HPDE6-E6E7 (cell line): ENCODE data around the gene ZNF678.
"Not testable (repeated sequence)": the region's sequence is repeated elsewhere in the genome, so short reads cannot be mapped to it uniquely, and the experiment has no call there.

ENCODE experiments used
- DNase-seq: peaks from one replicate; pipeline ENCODE4 v3.0.0; 2011; ENCODE audit warnings: missing footprints; ENCODE audit errors: extremely low spot score

The ZNF678 gene

GRCh38 chr1:227551881-227552280, 11.5 kb upstream of the ZNF678 start:
- not testable (repeated sequence) for DNase-seq

- DNase-seq: no peak
Observed at GRCh38 chr1:227556288-227556687, 7.1 kb upstream of the ZNF678 start.

- no peak for DNase-seq
Observed at GRCh38 chr1:227557962-227558725, 5.2 kb upstream of the ZNF678 start.

DNA sequence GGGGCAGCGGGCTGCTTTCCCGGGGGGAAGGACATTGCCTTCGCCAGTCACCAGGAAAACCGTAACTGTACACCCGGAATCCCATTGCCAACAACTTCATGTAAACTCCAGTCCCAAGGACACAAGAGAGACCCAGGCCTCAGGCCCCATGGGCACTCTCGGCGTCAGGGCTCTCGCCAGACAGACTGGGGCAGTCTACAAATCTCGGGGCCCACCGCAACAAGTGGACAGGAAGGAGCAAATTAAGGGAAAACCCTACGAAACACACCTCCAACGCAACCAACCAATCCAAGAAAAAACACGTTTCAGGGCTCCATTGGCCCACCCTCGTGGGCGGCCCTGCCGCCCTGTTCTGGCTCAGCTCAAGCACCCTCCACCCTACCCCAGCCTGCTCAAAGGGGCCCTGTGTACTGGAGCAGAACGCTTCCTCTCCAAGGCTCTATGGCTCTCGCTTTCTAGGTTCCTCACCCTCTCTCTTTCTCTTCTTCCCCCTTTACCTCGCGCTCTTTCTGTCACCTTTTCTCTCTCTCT, 4.6 kb upstream of the ZNF678 start:
- no peak for DNase-seq

- DNase-seq: no peak
Observed at GRCh38 chr1:227559499-227559898, 3.9 kb upstream of the ZNF678 start.

DNA sequence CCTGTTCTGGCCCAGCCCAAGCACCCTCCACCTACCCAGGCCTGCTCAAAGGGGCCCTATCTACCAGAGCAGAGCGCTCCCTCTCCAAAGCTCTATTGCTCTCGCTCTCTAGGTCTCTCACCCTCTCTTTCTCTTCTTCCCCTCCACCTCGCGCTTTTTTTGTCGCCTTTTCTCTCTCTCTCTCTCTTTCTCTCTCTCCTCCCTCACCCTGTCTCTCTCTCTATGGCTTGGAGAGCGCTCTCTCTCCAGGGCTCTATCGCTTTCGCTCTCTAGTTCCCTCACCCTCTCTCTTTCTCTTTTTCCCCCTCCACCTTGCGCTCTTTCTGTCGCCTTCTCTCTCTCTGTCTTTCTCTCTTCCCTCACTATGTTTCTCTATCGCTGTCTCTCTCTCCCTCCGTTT, 3.4 kb upstream of the ZNF678 start:
- no peak for DNase-seq

DNA sequence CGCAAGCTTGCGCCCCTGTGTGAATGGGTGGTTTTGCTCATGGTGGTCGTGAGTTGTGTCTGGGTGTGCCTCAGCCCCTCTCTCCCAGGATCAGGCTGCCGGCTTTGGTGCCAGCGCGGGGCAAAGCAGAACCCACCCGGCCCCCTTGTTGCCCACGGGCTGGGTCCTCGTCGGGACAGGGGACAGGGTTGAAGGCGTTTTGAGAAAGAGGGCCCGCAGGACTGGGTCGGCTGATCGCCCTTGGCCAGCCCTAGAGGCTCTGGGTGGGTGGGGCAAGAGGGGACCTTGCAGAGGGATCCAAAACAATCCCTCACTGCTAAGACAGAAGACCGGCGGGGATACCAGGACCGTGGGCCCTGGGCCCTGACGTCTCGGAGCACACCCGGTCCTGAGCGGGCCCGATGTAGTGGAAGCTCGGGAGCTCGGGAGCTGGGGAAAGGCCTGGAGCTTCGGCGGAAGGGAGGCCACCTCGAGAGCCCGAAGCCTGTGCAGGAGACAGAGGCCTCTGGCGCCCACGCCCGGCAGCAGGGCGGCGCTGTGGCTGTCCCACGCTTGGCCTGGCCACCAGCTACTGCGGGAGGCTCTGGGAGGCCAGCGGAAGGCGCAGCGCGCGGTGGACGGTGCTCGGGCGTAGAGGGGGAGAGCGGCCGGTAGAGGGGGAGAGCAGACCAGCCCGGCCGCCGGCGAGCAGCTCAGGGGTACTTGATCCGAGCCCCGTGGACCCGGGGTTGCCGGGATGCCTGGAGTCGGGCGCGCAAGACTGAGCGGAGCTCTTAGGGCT, 2.8 kb upstream of the ZNF678 start:
- DNase-seq: no peak

DNA sequence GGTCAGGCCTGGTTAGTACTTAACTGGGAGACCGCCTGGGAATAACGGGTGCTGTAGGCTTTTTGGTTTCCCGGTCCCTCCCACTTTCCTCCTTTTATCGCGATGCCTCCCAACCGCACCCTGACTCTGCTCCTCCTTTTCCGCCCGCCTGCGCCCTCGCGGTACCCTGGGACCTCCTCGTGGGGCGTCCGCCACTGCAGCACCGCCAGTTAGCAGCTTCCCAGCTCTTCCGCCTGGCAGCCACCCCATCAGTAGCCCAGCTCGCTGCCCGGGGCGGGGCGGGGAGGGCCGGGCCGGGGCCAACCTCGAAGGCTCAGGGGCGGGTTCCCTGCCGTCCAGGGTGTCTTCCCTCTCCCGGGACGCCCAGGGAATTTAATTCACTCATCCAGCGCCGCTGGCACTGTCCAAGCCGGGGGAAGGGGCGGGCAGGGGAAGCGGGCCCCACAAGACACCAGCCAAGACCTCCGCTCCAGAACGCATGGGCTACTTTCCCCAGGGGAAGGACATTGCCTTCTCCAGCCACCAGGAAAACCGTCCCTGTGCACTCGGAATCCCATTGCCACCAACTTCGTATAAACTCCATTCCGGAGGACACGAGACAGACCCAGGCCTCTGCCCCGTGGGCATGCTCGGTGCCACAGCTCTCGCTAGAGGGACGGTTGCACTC, 2.0 kb upstream of the ZNF678 start:
- no peak for DNase-seq

DNA sequence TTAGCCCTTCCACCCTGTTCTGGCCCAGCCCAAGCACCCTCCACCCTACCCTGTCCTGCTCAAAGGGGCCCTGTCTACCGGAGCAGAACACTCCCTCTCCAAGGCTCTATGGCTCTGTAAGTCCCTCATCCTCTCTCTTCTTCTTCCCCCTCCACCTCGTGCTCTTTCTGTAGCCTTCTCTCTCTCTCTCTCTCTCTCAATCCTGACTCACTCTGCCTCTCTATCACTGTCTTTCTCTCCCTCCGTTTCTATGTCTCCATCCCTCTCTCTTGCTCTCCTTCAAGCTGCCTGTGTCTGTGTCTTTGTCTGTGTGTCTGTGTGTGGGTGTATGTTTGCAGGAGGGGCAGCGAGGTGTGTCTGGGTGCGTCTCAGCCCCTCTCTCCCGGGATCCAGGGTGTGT, 1.3 kb upstream of the ZNF678 start:
- no peak for DNase-seq

GRCh38 chr1:227562933-227563323, 428 bp upstream of the ZNF678 start:
- DNase-seq: no peak

- no peak for DNase-seq
Observed at GRCh38 chr1:227567256-227567655, 3.9 kb downstream of the ZNF678 start.

DNA sequence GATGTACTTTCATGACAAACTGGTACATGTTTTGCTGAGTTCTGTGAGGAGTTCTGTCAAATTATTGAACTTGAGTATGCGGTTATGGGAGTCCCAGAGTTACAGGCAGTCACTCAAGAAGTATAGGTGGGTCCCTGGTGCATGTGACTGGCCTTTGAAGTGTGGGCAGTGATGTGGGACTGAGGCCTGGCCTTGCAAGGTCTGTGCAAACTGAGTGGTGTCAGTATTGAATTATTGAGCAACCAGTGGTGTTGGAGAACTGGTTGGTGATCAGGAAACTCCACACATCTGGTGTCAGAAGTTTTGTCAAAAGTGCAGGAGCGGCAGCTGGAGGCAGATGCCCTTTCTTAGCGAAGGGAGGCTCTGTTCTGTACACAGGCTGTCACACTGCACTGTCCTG, 5.2 kb downstream of the ZNF678 start:
- no peak for DNase-seq

DNA sequence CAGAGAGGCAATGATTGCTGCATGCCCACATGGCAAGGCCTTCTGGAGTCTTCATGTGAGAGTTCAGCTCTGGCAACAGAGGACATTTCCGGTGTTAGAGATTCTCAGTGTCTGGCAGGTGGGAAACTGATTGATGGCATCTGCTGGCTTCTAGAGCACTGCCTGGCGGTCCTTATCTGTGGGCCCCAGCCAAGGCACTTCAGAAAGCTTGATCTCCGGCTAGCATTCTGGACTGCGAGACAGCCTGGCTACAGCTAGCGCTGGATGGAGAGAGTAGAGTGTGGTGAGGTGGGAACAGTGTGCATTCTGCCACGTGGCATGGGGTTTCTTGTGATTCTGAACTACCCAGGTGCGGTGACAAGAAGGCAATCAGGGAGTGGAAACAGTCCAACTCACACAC, 9.4 kb downstream of the ZNF678 start:
- DNase-seq: no peak

- no peak for DNase-seq
Observed at GRCh38 chr1:227574926-227575325, 11.6 kb downstream of the ZNF678 start.

DNA sequence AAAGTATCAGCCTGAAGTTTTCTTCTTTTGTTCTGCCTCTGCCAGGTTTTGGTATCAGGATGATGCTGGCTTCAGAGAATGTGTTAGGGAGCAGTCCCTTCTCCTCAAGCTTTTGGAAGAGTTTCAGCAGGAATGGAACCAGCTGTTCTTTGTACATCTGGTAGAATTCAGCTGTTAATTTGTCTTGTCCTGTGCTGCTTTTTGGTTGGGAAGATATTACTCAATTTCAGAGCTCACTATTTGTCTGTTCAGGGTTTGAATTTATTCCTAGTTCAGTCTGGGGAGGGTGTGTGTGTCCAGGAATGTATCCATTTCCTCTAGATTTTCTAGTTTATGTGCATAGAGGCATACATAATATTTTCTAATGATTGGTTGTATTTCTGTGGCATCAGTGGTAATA, 12.8 kb downstream of the ZNF678 start:
- no peak for DNase-seq

- DNase-seq: no peak
Observed at GRCh38 chr1:227577500-227577899, 14.1 kb downstream of the ZNF678 start.

- DNase-seq: no peak
Observed at GRCh38 chr1:227583354-227583753, 20.0 kb downstream of the ZNF678 start.

DNA sequence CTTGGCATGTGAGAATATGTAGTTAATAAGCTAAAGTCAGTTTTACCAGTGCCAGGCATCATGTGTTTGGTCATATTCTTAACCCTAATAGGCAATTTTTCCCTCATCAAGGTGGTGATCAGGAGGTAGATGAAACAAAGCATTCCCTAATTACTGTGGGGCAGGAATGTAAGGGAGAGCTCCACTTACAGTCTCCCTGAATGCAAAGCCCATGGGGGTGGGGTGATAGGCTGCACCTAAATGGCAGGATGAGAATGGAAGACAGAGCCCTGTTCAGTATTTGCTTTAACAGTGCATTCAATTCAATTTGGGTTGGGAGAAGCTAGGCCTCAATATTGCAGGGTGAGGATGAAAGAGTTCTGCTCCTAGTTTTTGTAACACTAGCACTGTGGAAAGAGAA, 23.4 kb downstream of the ZNF678 start:
- no peak for DNase-seq

- DNase-seq: no peak
Observed at GRCh38 chr1:227587968-227588367, 24.6 kb downstream of the ZNF678 start.

DNA sequence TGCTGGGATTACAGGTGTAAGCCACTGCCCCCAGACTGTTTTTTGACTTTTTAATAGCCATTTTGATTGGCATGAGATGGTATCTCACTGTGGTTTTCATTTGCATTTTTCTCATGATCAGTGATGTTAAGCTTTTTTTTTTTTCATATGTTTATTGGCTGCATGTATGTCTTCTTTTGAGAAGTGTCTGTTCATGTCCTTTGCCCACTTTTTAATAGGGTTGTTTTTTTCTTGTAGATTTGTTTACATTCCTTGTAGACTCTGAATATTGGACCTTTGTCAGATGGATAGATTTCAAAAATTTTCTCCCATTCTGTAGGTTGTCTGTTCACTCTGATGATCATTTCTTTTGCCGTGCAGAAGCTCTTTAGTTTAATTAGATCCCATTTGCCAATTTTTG, 25.4 kb downstream of the ZNF678 start:
- not testable (repeated sequence) for DNase-seq

- not testable (repeated sequence) for DNase-seq
Observed at GRCh38 chr1:227589777-227590176, 26.4 kb downstream of the ZNF678 start.

DNA sequence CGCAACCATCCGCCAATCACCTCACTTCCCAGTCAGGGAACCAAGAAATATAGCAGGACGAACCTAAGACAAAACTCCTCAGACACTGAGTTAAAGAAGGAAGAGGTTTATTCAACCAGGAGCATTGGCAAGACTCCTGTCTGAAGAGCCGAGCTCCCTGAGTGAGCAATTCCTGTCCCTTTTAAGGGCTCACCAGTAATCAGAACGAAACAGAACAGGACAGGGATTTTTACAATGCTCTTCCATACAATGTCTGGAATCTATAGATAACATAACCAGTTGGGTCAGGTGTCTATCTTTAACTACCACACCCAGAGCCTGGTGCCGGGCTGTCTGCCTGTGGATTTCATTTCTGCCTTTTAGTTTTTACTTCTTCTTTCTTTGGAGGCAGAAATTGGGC, 32.9 kb downstream of the ZNF678 start:
- DNase-seq: not testable (repeated sequence)
